HFF-Myc (cell line): ENCODE data around the gene C1orf52.

Experiments
- DNase-seq: peaks from one replicate; pipeline ENCODE4 v3.0.0-alpha.2; 2011; ENCODE audit warnings: low read depth; ENCODE audit errors: extremely low read depth
- H3K4me3 ChIP-seq: replicated peaks from 2 replicates; pipeline ENCODE4 v1.5.1; 2011; ENCODE audit warnings: low read depth, mild to moderate bottlenecking, control low read depth, low read length
- TF ChIP-seq, protein P1 (sequence below): IDR thresholded peaks from 2 replicates; pipeline ENCODE4 v1.5.1; 2012; ENCODE audit warnings: mild to moderate bottlenecking, low read depth, low read length, control low read depth; ENCODE audit errors: missing control alignments

C1orf52 gene

DNA sequence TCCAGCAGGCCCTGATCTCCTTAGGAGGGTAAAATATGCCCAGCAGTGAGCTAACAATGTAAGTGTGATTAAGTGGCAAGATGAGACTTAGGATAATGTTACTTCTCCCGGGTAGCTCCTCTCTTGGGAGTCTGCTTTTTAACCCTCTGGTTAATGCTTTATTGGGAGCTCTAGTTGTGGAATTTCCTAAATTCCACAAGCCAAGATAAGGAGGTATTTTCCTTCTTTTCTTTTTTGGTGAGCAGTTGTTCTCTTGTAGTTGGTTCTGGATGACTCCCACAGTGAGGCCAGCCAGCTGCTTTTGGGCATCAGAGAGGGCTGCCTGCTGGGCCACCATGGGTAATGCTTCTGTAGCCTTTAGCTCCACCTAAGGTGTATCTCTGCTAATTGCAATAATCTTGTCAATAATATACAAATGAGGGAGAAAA lies 19.3 kb downstream of the C1orf52 start:
- no peak for DNase-seq
- TF ChIP-seq, protein P1, sequence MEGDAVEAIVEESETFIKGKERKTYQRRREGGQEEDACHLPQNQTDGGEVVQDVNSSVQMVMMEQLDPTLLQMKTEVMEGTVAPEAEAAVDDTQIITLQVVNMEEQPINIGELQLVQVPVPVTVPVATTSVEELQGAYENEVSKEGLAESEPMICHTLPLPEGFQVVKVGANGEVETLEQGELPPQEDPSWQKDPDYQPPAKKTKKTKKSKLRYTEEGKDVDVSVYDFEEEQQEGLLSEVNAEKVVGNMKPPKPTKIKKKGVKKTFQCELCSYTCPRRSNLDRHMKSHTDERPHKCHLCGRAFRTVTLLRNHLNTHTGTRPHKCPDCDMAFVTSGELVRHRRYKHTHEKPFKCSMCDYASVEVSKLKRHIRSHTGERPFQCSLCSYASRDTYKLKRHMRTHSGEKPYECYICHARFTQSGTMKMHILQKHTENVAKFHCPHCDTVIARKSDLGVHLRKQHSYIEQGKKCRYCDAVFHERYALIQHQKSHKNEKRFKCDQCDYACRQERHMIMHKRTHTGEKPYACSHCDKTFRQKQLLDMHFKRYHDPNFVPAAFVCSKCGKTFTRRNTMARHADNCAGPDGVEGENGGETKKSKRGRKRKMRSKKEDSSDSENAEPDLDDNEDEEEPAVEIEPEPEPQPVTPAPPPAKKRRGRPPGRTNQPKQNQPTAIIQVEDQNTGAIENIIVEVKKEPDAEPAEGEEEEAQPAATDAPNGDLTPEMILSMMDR: no peak

DNA sequence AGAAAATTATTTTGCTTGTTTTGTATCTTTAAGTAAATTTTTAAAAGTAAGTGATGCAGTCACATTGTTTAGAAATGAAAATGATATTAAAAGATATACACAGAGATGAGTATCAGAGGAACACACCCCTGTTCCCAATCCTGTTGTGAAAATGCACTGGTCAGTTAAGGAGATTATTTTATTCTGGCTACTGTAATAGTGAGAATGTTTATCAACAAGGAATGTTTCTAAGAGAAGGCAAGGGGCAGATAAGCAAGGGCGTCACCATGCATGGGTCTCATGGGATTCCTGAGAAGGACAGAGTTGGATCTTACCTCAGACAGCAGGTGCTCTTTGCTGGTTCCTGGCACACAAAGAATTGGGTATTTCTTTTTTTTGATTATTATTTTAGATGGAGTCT lies 21.8 kb downstream of the C1orf52 start:
- TF ChIP-seq, protein P1: no peak
- no peak overlapping the region for H3K4me3 ChIP-seq
- DNase-seq: no peak

More for the DNA sequence above, 19.3 kb downstream of the C1orf52 start:
- H3K4me3 ChIP-seq: no peak overlapping the region

DNA sequence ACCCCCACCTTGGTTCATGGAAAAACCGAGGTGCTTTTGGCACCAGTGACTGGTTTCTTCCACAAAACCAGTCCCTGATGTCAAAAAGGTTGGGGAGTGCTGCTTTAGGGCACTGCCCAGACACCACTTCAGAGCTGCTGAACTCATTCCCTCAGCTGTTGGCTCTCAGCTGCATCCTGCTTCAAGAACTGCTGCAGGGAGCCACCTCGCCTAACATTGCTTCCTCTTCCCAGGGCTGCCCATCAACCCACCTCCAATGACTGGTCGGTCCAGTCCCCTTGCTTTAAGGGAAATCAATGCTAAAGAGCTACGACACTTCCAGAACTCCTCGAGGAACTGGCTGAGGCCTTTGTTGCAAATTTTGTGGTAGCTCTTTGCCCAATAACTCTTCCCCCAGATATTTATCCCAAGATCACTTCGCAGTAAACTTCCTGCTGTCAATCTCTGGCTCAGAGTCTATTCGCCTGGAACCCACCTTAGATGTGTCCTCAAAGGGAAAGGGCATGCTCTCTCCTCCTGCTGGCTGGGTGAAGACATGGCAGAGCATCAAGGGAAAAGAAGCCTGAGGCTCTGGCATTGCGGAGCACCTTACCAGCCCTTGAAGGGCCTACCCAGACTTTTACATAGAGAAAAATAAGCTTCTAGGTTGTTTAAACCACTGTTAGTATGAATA lies 29.0 kb downstream of the C1orf52 start:
- no peak for DNase-seq
- TF ChIP-seq, protein P1: peak; percentile 37
- no peak overlapping the region for H3K4me3 ChIP-seq

DNA sequence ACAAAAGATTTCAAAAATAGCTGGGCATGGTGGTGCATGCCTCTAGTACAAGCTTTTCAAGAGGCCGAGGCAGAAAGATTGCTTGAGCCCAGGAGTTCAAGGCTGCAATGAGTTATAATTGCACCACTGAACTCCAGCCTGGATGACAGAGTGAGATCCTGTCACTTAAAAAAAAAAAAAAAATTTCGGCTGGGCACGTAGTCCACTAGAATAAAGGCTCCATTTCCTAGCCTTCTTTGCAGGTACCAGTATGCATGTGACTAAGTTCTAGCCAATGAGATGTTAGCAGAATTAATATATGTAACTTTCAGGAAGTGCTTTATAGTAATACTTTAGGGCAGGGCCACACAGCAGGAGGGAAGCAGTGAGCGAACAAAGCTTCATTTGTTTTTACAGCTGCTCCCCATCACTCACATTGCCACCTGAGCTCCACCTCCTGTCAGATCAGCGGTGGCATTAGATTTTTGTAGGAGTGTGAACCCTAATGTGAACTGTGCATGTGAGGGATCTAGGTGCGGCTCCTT lies 29.8 kb downstream of the C1orf52 start:
- TF ChIP-seq, protein P1: no peak
- no peak for DNase-seq
- no peak overlapping the region for H3K4me3 ChIP-seq

DNA sequence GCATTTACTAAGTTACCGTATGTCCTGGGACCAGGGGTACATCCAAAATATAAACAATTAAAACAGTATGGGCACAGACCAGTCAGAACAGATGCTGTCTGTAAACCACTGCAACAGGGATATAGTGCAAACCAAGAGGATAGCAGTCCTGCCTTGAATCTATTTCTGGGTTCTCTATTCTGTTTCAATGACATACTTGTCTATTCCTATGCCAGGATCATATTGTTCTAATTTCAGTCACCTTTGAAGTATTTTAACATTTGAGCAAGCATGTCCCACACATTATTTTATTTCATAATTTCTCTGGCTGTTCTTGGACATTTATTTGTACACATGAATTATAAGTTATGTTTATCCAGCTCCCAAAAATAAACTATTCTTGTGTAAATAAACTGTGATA lies 30.5 kb downstream of the C1orf52 start:
- DNase-seq: no peak
- TF ChIP-seq, protein P1: no peak
- H3K4me3 ChIP-seq: no peak overlapping the region

DNA sequence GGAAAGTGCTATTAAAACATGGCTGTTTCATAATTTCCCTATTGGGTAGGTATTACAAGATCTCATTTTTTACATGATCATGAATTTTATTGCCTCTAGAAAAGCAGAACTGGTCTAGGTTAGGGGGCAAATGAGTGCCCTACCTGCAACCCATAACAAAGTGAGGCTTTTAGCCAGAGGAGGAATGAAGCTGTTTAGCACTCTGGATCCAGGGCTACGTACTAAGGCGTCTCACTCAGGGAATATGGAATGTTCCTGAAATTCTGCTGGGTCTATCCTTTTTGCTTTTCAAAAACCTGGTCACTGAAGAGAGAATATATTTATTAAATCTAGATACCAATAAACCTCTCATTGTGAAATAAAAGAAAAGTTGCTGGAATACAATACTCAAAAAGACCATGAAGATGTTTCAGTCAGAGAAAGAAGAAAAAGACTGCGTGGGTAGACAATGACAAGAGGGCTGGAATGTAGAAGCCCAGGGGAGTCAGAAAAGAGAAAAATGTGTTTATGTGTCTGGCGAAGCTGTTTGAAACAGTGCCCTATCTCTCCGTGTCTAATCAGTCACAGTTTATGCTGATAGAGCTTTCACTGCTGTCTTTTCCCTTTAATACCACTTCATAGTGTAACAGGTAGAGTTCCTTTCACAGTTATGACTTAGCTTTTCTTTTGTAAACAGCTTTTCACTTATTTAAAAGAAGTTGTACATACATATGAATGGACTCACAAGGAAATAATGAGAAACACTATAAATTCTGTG lies 33.7 kb downstream of the C1orf52 start:
- H3K4me3 ChIP-seq: no peak overlapping the region
- no peak for DNase-seq
- TF ChIP-seq, protein P1: no peak
